Regular cardiac myocyte (primary cell): Measurements from ENCODE around the gene MYH2. TPM values are rescaled to one million over a fixed set of nuclear protein-coding genes. Genes with fewer than 3 reads are reported as not detected.

ENCODE experiments used
- total RNA-seq: library from RNA; depleted of rRNA; stranded (reverse); fragments of >200 nt; gene quantifications from 2 replicates; pipeline ENCODE4 v1.2.3, GENCODE V29; 2014

MYH2 gene
- not detected in 2 replicates for total RNA-seq

GRCh38 chr17:10549096-10549842, at the start of gene MYH2:
MYH2 (minus strand) TSS chr17:10549658; CDS start chr17:10547920, 1,738 bp downstream.

GRCh38 chr17:10518271-10519037, 31.0 kb downstream of the MYH2 start, which contains the start of gene MYH1:
MYH1 (minus strand) TSS chr17:10518542; CDS start chr17:10516642, 1,900 bp downstream.

Other genes with a start within 250 kb of the MYH2 start
- gene MYH13, start 176.7 kb downstream of the MYH2 start, total RNA-seq, result not detected in 2 replicates
- gene MYH8, start 127.7 kb downstream of the MYH2 start, total RNA-seq, result not detected in 2 replicates
- not detected in 2 replicates for gene MYH4, start 80.1 kb downstream of the MYH2 start, total RNA-seq
- gene MYH1, start 31.1 kb downstream of the MYH2 start, total RNA-seq, result not detected in 2 replicates
- gene MYH3, start 107.7 kb upstream of the MYH2 start, total RNA-seq, result 0.38 and 0.85 TPM in 2 replicates
- gene SCO1, start 147.9 kb upstream of the MYH2 start, total RNA-seq, result 19.4 and 23.6 TPM in 2 replicates
- gene ADPRM, start 147.9 kb upstream of the MYH2 start, total RNA-seq, result 9.8 and 18.9 TPM in 2 replicates
- 1.1 and 2.5 TPM in 2 replicates for gene TMEM220, start 180.4 kb upstream of the MYH2 start, total RNA-seq